ENCODE measurements around the gene COASY. TPM values are rescaled to one million over a fixed set of nuclear protein-coding genes. Genes with fewer than 3 reads are reported as not detected.

The COASY gene
- total and polyA plus RNA-seq, 2 of the 4 experiments (the other 2 are of a cell fraction) = 10.6 to 44.0 TPM

DNA sequence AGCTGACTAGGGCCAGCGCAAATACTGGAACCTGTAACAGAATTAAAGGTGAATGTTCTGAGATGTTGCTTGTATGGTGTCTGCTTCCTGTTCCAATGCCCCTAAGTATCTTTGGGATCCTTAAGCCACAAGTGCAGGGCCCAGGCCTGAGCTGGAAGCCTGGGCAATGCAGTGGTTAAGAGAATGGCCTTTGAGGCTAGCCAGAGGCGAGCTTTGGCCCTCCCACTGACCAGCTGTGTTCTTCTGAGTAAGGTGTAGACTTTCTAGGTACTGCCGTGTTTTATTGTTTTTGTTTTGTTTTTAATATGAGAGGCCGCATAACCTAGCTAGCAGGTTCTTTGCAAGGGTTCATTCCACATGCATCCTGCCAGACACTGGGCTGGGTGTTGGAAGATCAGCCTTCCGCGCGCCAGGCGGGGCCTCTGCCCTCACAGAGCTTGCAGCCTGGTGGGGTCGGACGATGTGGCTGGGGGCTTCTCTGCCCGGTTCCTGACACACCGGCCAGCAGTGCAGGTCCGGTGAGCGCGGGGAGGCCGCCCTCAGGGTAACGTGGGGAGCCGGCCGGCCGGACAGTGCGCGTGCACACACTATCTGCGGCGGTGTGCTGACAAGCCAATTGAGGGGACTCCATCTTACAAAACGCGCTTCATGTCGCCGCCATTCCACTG is 4.4 kb downstream of the COASY start (continued):
- TF ChIP-seq, protein P1, sequence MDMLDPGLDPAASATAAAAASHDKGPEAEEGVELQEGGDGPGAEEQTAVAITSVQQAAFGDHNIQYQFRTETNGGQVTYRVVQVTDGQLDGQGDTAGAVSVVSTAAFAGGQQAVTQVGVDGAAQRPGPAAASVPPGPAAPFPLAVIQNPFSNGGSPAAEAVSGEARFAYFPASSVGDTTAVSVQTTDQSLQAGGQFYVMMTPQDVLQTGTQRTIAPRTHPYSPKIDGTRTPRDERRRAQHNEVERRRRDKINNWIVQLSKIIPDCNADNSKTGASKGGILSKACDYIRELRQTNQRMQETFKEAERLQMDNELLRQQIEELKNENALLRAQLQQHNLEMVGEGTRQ (IDR thresholded peaks at IDR 0.05; ENCODE audit: low read depth, low read length) = no peak

DNA sequence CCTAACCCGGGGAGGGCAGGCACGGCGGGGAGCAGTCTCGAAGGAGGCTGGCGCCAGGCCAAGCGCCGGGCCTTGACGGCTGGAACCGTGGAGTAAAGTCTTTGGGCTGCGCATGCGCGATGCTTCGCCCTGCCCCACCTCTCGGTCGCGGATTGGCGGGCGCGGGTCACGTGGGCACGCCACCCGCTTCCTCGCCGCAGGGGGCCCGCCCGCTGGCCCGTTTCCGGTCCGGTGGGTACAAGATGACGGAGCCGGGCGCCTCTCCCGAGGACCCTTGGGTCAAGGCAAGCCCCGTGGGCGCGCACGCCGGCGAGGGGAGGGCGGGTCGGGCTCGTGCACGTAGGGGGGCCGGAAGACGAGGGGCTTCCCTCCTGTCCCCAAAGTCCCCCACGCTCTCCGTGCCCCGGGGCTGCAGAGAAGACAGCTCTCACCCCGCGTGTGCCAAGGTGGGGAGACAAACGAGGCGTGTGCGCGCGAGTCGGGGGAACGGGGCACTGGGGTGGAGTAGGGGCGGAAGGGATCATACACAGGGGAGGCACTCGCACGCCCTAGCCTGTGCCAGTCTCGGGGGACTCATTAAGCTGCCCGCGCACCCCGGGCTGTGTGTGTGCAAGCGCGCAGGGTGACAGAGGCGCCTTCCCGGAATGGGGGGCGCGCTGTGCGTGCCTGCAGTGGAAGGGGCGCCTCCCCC is 5.1 kb downstream of the COASY start, which contains the start of gene MLX:
MLX (plus strand) TSS at position 218 of the 691 bp plus-strand sequence; CDS start at position 243, 25 bp downstream.
- peak within 1 kb of the TSS; percentile 100 for H2AK9ac ChIP-seq (replicated peaks; ENCODE audit: low read depth, low read length, poor library complexity)
- DNase-seq (peak; percentile 85), ATAC-seq (ENCODE audit: low read depth) (peak; percentile 80)
- peaks cover 8% of the 10 kb centered on the region; the same call in 1 of the 2 replicates for H4K20me1 ChIP-seq (ENCODE audit: insufficient read depth, low read length)
- H3K36me3 ChIP-seq (ENCODE audit: control insufficient read depth, insufficient read depth, low read length) = peaks cover 60% of the 10 kb centered on the region
- H3K4me1 ChIP-seq (ENCODE audit: control insufficient read depth, insufficient read depth, low read length) = peaks cover 16% of the 10 kb centered on the region
- H3K9me1 ChIP-seq (ENCODE audit: insufficient read depth, low read length) = peaks cover 15% of the 10 kb centered on the region
- dilution Hi-C loops (cut with HindIII; ENCODE audit: low sequenced_read_pairs, unreplicated experiment) (no loop called here), intact Hi-C loops (cut with micrococcal nuclease) (loop anchor here (1.0 kb wide), 1 partner anchor 245 kb away; no protein-coding TSS in a partner anchor), in situ Hi-C loops (cut with MboI; ENCODE audit: low sequenced_read_pairs) (no loop called here)
- H3K9ac ChIP-seq (ENCODE audit: low read depth, low read length) = peak within 1 kb of the TSS; percentile 92
- BruUV-seq (replicated peaks) = no TSS peak
- H2BK120ac ChIP-seq (ENCODE audit: low read depth, low read length) = peak within 1 kb of the TSS; percentile 79
- H3K27me3 ChIP-seq (ENCODE audit: control insufficient read depth, insufficient read depth, low read length) = no peaks in the 10 kb centered on the region
- H3K4me3 ChIP-seq (ENCODE audit: insufficient read depth, low read depth, low read length) = peak within 1 kb of the TSS; percentile 84
- H3K79me1 ChIP-seq (ENCODE audit: low read depth in 1 of 2, low read length in 2 of 2) = peaks cover 37 to 85% of the 10 kb centered on the region in 2 experiments
- TF ChIP-seq FOS (IDR thresholded peaks at IDR 0.05; ENCODE audit: low read depth, low read length) = peak; percentile 35; the same call in 1 of the 2 replicates
- TF ChIP-seq MAZ (IDR thresholded peaks at IDR 0.05; ENCODE audit: borderline replicate concordance, low read depth, low read length) = peak; percentile 55; the same call in 1 of the 2 replicates
- peak; percentile 87 for TF ChIP-seq MXI1 (IDR thresholded peaks at IDR 0.05; ENCODE audit: borderline replicate concordance, low read depth, low read length)
- TF ChIP-seq CEBPB (IDR thresholded peaks at IDR 0.05; ENCODE audit: low read depth, low read length) = no peak
- TF ChIP-seq, protein P1 (IDR thresholded peaks at IDR 0.05; ENCODE audit: low read depth, low read length) = peak; percentile 99
- ChIA-PET POLR2A (ENCODE audit: unreplicated experiment) (no interaction called here), CTCF (interaction anchor here (0.5 kb wide), 1 partner anchor 24 kb away, joined by 4 read pairs; no protein-coding TSS in a partner anchor)
- H3K18ac ChIP-seq (ENCODE audit: low read depth, low read length) = peak within 1 kb of the TSS; percentile 10; the same call in 1 of the 2 replicates
- 0 out of 3 replicates have a peak within 1 kb of the TSS, but pooled peaks have one; percentile 84 for H2BK15ac ChIP-seq (ENCODE audit: low read depth, low read length)
- WGBS, 2 experiments (ENCODE audit: extremely low coverage in 2 of 2, insufficient read length in 1 of 2) = 0% methylated on average over 49 of the region's 72 CpGs; no CpG with 5 or more reads in 1 of the 2 experiments
- H3K56ac ChIP-seq (ENCODE audit: extremely low read depth, insufficient read depth, low read length) = peak within 1 kb of the TSS; percentile 74
- H3K4ac ChIP-seq (ENCODE audit: low read depth, low read length) = peak within 1 kb of the TSS; percentile 94
- H4K5ac ChIP-seq (ENCODE audit: low read depth, low read length) = peak within 1 kb of the TSS; percentile 87
- H2AFZ ChIP-seq (replicated peaks; ENCODE audit: low read length, poor library complexity) = peak within 1 kb of the TSS; percentile 100
- peak within 1 kb of the TSS; percentile 100 for H3K14ac ChIP-seq (replicated peaks; ENCODE audit: low read depth, low read length)
- H2BK5ac ChIP-seq (ENCODE audit: low read depth, low read length, poor library complexity, severe bottlenecking) = peak within 1 kb of the TSS; percentile 84
- no peaks in the 10 kb centered on the region for H3K9me3 ChIP-seq (ENCODE audit: control insufficient read depth, insufficient read depth, low read length)
- peak within 1 kb of the TSS; percentile 95 for H3K23ac ChIP-seq (ENCODE audit: low read depth, low read length)
- peak within 1 kb of the TSS; percentile 94 for H4K91ac ChIP-seq (ENCODE audit: insufficient read depth, low read depth, low read length)
- peak within 1 kb of the TSS; percentile 100 for H2AK5ac ChIP-seq (ENCODE audit: low read depth, low read length)
- H3K4me2 ChIP-seq (ENCODE audit: low read depth, low read length) = peak within 1 kb of the TSS; percentile 99
- peak within 1 kb of the TSS; percentile 96 to 100 for H4K8ac ChIP-seq (ENCODE audit: low read depth in 2 of 2, low read length in 2 of 2)
- peak within 1 kb of the TSS; percentile 95 for H3K27ac ChIP-seq (ENCODE audit: insufficient read depth, low read length)
- no peak within 1 kb of the TSS; the same call in none of the 2 replicates for H2BK20ac ChIP-seq (ENCODE audit: low read depth, low read length)

All from IMR-90 (cell line).